ENCODE measurements around the gene CRYZL1.

- TF ChIP-seq EZH2 (IDR thresholded peaks at IDR 0.05; ENCODE audit: insufficient read depth, poor library complexity, severe bottlenecking) = no peak
- no peak for TF ChIP-seq EZH2phosphoT487 (IDR thresholded peaks at IDR 0.05; ENCODE audit: insufficient read depth, low read depth)
Observed at GRCh38 chr21:33659568-33659949, 18.0 kb upstream of the CRYZL1 start.
